CMK (cell line): ENCODE results near the gene ERBB4.
"Not testable (repeated sequence)": the region's sequence is repeated elsewhere in the genome, so short reads cannot be mapped to it uniquely, and the experiment has no call there.

Experiments used
- DNase-seq: peaks from one replicate; pipeline ENCODE4 v3.0.0-alpha.2; 2010; ENCODE audit warnings: low read depth

The ERBB4 gene

DNA sequence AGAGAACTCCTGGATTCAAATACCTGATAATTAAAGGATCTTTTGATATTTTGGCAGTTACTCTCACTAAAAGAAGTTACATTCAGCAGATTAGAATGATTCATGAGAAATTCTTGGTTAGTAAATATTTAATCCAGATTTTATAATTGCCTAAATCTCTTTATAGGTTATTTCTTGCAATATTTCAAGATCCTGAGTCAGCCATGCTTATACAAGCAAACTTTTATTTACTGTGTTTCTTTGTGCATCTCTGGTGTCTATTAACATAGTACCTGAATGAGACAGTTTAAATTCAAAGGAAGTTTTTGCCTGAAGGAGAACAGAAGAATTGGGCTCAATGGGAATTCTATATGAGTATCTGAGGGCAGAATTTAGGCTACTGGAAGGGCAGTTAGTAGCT is 249.3 kb downstream of the ERBB4 start:
- no peak for DNase-seq

DNA sequence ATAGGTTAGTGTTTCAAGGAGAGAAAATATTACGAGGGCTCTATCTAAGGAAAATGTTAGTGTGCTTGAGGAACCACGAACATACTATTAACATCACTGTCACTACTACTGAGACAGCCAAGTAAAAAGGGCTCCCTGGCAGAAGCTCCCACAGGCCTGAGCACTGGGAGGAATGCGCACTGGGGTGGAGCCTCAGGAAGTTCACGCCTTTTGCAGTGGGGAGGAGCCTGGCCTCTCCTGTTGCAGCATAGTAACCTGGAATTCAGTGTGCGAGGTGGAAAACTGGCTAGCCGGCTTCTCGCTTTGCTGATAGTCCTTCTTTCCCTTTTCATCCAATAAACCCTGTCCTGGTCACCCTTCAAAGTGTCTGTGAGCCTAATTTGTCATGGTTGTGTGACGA is 250.3 kb downstream of the ERBB4 start:
- DNase-seq, result no peak

GRCh38 chr2:212284166-212284565 is 254.4 kb downstream of the ERBB4 start:
- DNase-seq, result no peak

DNA sequence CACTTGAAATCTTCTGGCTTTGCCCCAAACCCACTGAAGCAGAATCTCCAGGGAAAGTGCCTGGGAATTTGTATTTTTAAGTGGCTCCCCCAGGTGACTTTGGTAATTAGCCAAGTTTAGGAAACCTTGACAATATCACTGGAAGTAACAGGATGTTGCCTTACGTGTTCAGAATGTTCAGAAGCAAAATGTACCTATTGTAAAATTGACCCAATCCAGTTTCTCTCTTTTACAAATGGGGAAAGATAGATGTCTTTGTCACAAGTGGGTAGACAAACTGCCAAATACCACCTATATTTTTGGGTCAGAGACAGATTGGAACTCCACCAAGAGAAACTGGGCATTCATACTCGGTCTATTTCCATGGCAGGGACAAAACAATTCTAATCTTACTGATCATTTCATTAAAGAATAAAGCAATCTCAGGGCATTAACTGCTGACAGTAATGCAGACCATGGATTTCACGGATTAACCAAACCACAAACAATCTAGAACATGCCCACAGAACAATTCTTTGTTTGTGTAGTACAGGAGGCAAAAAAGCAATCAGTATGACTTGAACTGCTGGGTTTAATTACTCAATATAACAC is 255.8 kb downstream of the ERBB4 start:
- DNase-seq, result no peak

GRCh38 chr2:212276813-212277212 is 261.8 kb downstream of the ERBB4 start:
- DNase-seq, result no peak

- DNase-seq, result no peak
These were observed 264.4 kb downstream of the ERBB4 start for GRCh38 chr2:212274215-212274614.

DNA sequence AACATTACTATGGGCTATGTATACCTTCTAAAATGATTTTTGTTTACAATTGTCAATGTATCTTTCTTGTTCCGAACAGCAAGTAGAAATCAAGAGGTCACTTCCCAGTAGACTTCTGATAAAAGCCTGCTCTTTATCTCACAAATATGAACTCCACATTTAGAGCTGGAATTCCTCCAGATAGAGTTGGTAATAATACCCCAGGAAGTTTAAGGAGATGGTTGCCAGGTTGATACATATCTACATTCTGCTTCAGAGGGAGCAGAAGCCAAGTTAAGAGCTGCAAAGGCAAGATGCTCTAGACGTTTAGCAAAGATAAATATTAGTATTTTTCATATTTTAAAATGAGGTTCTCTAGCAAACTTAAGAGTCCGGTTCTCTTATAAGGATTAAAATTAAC is 267.0 kb downstream of the ERBB4 start:
- DNase-seq, result no peak

DNA sequence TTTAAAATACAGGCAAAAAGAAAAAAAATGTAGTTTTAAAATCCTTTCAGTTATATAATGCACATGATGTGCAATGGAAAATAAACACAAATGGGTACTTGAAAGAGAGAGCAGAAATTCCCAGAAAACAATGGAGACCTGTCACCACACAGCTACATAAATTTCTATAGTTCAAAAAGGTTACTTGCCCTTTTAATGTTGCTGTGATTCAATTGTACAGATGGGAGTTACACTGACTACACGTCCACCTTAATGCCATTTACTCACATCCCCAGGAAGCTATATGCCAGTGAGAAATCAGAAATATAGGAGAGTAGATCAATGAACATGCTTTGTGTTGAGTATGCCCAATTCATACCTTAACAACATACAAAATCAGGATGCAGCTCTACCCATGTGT is 269.6 kb downstream of the ERBB4 start:
- DNase-seq, result no peak

GRCh38 chr2:212266297-212266696 is 272.3 kb downstream of the ERBB4 start:
- no peak for DNase-seq

- no peak for DNase-seq
These were observed 272.8 kb downstream of the ERBB4 start for GRCh38 chr2:212265777-212266176.

GRCh38 chr2:212264187-212264586 is 274.4 kb downstream of the ERBB4 start:
- no peak for DNase-seq

DNA sequence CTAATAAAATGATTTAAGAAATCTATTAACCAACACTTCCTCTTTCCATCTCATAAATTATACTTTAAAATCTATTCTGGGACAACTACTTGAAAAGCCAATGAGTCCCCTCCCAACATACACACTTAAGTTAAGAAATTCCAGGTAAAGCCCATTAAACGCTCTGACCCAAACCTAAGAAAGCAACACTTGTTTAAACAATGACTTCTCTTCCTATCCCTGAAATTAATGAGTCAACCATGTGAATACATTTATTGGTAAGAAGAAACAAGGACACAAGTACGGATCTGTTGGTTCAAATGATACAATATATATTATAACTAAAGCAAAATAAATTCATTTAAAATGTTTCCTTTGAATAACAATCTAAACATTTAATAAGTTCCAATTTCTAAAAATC is 279.4 kb downstream of the ERBB4 start:
- no peak for DNase-seq

DNA sequence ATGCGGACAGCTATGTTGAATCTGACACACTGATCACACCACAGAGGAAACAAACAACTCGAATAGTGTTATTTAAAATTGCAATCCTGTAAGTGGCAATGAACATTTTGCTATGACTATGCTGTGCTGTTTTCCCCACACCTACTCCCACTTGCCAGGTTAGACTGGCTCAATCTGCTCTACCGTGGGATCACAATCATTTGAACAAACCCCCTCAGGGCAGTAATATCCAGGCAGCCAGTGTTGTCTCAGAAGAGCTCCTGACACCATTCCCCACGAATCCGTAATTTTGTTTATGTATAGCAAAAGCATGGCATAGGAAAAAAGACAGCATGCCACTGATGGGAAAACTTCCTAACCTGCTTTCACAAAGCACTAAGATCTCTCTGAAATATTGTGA is 284.3 kb downstream of the ERBB4 start:
- DNase-seq, result no peak

GRCh38 chr2:212249451-212249850 is 289.2 kb downstream of the ERBB4 start:
- DNase-seq, result no peak

GRCh38 chr2:212245880-212246279 is 292.7 kb downstream of the ERBB4 start:
- DNase-seq, result no peak

DNA sequence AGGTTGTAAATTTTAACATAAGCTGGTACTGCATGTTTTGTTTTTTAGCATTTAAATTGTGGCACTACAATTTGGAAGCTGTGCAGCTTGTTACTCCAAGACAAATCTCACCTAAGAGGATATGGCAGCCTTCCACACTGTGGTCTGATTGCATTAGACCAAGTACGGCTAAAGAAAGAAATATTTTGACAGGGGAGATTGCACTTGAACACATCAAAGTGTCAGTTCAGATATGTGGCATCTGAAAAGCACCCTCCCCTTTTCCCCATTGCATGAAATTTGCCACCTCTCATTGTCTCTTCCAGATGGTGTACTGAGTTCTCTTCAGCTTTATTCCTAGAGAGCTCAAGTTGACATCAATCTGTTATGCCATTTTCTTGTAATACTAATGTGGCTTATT is 295.9 kb downstream of the ERBB4 start:
- DNase-seq, result no peak

- not testable (repeated sequence) for DNase-seq
These were observed 300.4 kb downstream of the ERBB4 start for GRCh38 chr2:212238152-212238551.

DNA sequence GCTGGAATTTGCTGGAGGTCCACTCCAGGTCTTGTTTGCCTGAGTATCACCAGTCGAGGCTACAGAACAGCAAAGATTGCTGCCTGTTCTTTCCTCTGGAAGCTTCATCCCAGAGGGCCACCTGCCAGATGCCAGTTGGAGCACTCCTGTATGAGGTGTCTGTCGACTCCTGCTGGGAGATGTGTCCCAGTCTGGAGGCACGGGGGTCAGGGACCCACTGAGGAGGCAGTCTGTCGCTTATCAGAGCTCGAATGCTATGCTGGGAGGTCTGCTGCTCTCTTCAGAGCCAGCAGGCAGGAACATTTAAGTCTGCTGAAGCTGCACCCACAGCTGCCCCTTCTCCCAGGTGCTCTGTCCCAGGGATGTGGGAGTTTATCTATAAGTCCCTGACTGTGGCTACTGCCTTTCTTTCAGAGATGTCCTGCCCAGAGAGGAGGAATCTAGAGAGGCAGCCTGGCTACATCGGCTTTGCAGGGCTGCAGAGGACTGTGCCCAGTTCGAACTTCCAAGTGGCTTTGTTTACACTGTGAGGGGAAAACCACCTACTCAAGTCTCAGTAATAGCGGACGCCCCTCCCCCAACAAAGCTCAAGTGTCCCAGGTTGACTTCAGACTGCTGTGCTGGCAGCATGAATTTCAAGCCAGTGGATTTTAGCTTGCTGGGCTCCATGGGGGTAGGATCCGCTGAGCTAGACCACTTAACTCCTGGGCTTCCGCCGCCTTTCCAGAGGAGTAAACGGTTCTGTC is 301.1 kb downstream of the ERBB4 start:
- DNase-seq, result no peak

GRCh38 chr2:212228743-212229171 is 309.8 kb downstream of the ERBB4 start:
- no peak for DNase-seq

DNA sequence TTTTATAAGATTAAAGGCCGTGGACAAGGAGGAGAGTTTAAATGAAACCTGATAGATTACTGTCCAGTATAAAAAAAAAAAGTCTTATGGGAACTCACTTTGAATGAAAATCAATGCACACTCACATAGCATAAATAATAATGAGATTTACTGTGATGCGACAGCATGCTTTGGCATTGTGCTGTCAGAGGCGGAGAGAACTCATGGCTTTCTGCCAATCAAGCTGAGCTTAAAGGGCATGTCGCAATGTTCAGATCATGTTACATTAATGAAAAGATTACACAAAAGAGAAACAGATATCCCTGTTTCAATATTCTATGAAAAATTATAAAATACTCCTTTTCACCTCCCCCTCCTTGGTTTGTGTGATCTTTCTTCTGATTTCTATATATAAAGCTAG is 310.8 kb downstream of the ERBB4 start:
- no peak for DNase-seq

DNA sequence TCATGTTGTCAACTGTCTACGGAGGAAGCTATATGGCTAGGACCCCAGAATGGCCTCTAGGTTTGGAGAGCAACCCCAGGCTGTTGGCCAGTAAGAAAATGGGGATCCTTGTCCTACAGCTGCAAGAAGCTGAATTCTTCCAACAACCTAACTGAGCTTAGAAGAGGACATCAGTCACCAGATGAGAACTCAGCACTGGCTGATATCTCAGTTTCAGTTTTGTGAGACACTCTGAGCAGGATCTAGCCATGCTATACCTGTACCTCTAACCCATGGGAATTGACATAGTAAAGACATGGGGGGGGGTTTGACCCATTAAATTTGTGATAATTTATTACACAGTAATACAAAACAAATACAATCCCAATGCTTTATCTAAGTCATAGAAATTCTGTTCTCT is 312.5 kb downstream of the ERBB4 start:
- DNase-seq, result no peak

DNA sequence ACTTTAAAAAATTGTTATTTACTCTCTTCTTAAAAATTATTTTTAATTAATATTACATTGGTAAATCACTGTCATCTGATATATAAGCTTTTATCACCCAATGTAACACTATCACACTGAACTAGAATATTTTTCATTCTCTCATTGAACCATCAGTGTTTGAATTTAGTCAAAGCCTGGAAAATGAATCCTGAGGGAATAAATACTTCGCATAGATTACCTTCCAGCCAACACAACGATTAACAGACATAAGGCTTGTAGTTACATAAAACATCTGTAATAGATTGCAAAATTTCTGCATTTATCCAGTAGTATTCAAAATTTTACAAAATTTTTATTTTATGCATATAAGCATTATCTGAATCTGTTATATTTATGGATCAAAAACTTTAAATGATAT is 314.9 kb downstream of the ERBB4 start:
- DNase-seq, result no peak

- DNase-seq, result no peak
These were observed 325.4 kb downstream of the ERBB4 start for GRCh38 chr2:212213191-212213590.

- no peak for DNase-seq
These were observed 330.1 kb downstream of the ERBB4 start for GRCh38 chr2:212208467-212208866.
